Gastroesophageal sphincter (tissue), 4 donors: Measurements from ENCODE around the gene CLEC2A. TPM values are rescaled to one million over a fixed set of nuclear protein-coding genes. Genes with fewer than 3 reads are reported as not detected.
"Not testable (repeated sequence)": the region's sequence is repeated elsewhere in the genome, so short reads cannot be mapped to it uniquely, and the experiment has no call there.

Experiments
- ATAC-seq: fragments of 150-250 bp; one replicate; pipeline ENCODE4 v1.9.1; 2016; ENCODE audit warnings: mild to moderate bottlenecking, moderate library complexity
- H3K27ac ChIP-seq, 4 donors: fragments of 200-600 bp; sonication (generic) in 3 of 4; 1 replicate in 3 of 4; 2 replicates in 1 of 4; pipeline ENCODE4 v1.5.1; 2016 to 2019
- H3K27me3 ChIP-seq: fragments of 200-600 bp; sonication (generic); one replicate; pipeline ENCODE4 v1.5.1; 2019
- H3K36me3 ChIP-seq, 2 donors: fragments of 200-600 bp; sonication (generic); one replicate each; pipeline ENCODE4 v1.5.1; 2019; ENCODE audit warnings: control low read depth in 1 of 2
- H3K4me1 ChIP-seq, 3 donors: fragments of 200-600 bp; sonication (generic); 1 replicate in 2 of 3; 2 replicates in 1 of 3; pipeline ENCODE4 v1.5.1; 2016 to 2019; ENCODE audit warnings: control low read depth in 2 of 3
- H3K4me3 ChIP-seq, 2 donors: fragments of 200-600 bp; sonication (generic); one replicate each; pipeline ENCODE4 v1.5.1; 2019; ENCODE audit warnings: mild to moderate bottlenecking in 1 of 2, moderate library complexity in 1 of 2
- H3K9me3 ChIP-seq, 3 donors: fragments of 200-600 bp; sonication (generic); one replicate each; pipeline ENCODE4 v1.5.1; 2017 to 2019; ENCODE audit warnings: control low read depth in 2 of 3
- CTCF ChIP-seq, 4 experiments: fragments of 200-600 bp in 2 of 4; fragments of 450-650 bp in 2 of 4; sonication (generic) in 1 of 4; IDR thresholded peaks; one replicate each; pipeline ENCODE4 v1.5.1; 2017 to 2019; ENCODE audit warnings: antibody characterized with exemption in 4 of 4, mild to moderate bottlenecking in 2 of 4, moderate library complexity in 2 of 4
- EP300 ChIP-seq: sonication (generic); formaldehyde crosslinking; IDR thresholded peaks from one replicate; pipeline ENCODE4 v1.6.1; 2017; ENCODE audit warnings: antibody characterized with exemption, mild to moderate bottlenecking
- POLR2A ChIP-seq, 2 donors: fragments of 450-650 bp; IDR thresholded peaks; one replicate each; pipeline ENCODE4 v1.6.1; 2017; ENCODE audit warnings: antibody characterized with exemption in 2 of 2, mild to moderate bottlenecking in 2 of 2, moderate library complexity in 1 of 2
- POLR2AphosphoS5 ChIP-seq: sonication (generic); formaldehyde crosslinking; IDR thresholded peaks from one replicate; pipeline ENCODE4 v1.6.1; 2017; ENCODE audit warnings: antibody characterized with exemption
- WGBS, 2 donors: methylation state at CpG; one replicate each; pipeline ENCODE4 v1.1.5; 2018; ENCODE audit warnings: low coverage in 1 of 2; 5-methylcytosine and 5-hydroxymethylcytosine counted together
- total RNA-seq, 4 donors: library from RNA; depleted of rRNA; stranded (reverse); fragments of >200 nt; gene quantifications; one replicate each; pipeline ENCODE4 v1.1.0, GENCODE V29; 2016

Gene CLEC2A
- total RNA-seq, 4 donors from 2014 or later: not detected

- H3K36me3 ChIP-seq: no peaks in the 10 kb centered on the region
- ATAC-seq: no peak
- no peak overlapping the region for H3K27ac ChIP-seq
- TF ChIP-seq EP300 (no peak), POLR2A (IDR thresholded peaks at IDR 0.05) (no peak), POLR2AphosphoS5 (no peak), CTCF (IDR thresholded peaks at IDR 0.05) (no peak)
- H3K4me1 ChIP-seq: no peaks in the 10 kb centered on the region
- H3K4me3 ChIP-seq: no peak overlapping the region
- H3K27me3 ChIP-seq: no peaks in the 10 kb centered on the region
- no peaks in the 10 kb centered on the region for H3K9me3 ChIP-seq
Measured at GRCh38 chr12:9883175-9883574, 49.0 kb downstream of the CLEC2A start.

- WGBS, 2 donors: 77 to 80% methylated on average over 5 of the region's 5 CpGs
- no peaks in the 10 kb centered on the region for H3K4me1 ChIP-seq
- ATAC-seq: no peak
- H3K27ac ChIP-seq: no peak overlapping the region
- TF ChIP-seq POLR2AphosphoS5: no peak
- no peak for TF ChIP-seq POLR2A (IDR thresholded peaks at IDR 0.05)
- TF ChIP-seq CTCF (IDR thresholded peaks at IDR 0.05): no peak
- TF ChIP-seq EP300: no peak
- H3K4me3 ChIP-seq: no peak overlapping the region
- H3K27me3 ChIP-seq: no peaks in the 10 kb centered on the region
- H3K9me3 ChIP-seq: no peaks in the 10 kb centered on the region
- no peaks in the 10 kb centered on the region for H3K36me3 ChIP-seq
Measured at GRCh38 chr12:9881988-9882387, 50.2 kb downstream of the CLEC2A start.

- no peaks in the 10 kb centered on the region for H3K9me3 ChIP-seq
- H3K4me3 ChIP-seq: no peak within 1 kb of the TSS
- H3K27me3 ChIP-seq: no peaks in the 10 kb centered on the region
- WGBS, 2 donors: 90 to 92% methylated on average over 3 of the region's 3 CpGs
- H3K36me3 ChIP-seq: no peaks in the 10 kb centered on the region
- TF ChIP-seq POLR2AphosphoS5: no peak
- no peak for TF ChIP-seq POLR2A (IDR thresholded peaks at IDR 0.05)
- TF ChIP-seq EP300: no peak
- TF ChIP-seq CTCF (IDR thresholded peaks at IDR 0.05): no peak
- no peak for ATAC-seq
- H3K4me1 ChIP-seq: no peaks in the 10 kb centered on the region
- no peak within 1 kb of the TSS for H3K27ac ChIP-seq
Measured at GRCh38 chr12:9881246-9881645, 50.9 kb downstream of the CLEC2A start, which contains the start of gene KLRF2. Gene KLRF2 (plus strand): TSS chr12:9881489. CDS start chr12:9881596, 107 bp downstream.

- ATAC-seq: no peak
- TF ChIP-seq POLR2A (IDR thresholded peaks at IDR 0.05) (no peak), CTCF (IDR thresholded peaks at IDR 0.05) (no peak), EP300 (no peak), POLR2AphosphoS5 (no peak)
Measured at GRCh38 chr12:9880532-9881078, 51.6 kb downstream of the CLEC2A start.

GRCh38 chr12:9876120-9876519 is 56.0 kb downstream of the CLEC2A start:
- WGBS, 2 donors: no CpG with 5 or more reads among the region's 26 CpGs
- H3K9me3 ChIP-seq, H3K4me1 ChIP-seq, ATAC-seq, H3K36me3 ChIP-seq, H3K27me3 ChIP-seq, H3K4me3 ChIP-seq, H3K27ac ChIP-seq: not testable (repeated sequence)

More at GRCh38 chr12:9880532-9881078, 51.6 kb downstream of the CLEC2A start:
- no peak overlapping the region for H3K4me3 ChIP-seq
- H3K9me3 ChIP-seq: no peaks in the 10 kb centered on the region
- WGBS, 2 donors: 72 to 77% methylated on average over 4 of the region's 4 CpGs
- H3K27me3 ChIP-seq: no peaks in the 10 kb centered on the region
- no peaks in the 10 kb centered on the region for H3K36me3 ChIP-seq
- H3K27ac ChIP-seq: no peak overlapping the region
- H3K4me1 ChIP-seq: no peaks in the 10 kb centered on the region
